AG09319 (cell line): ENCODE measurements around the gene USP10.

ENCODE experiments used
- DNase-seq: peaks from one replicate; pipeline ENCODE4 v3.0.0-alpha.2; 2010; ENCODE audit warnings: low read depth; ENCODE audit errors: extremely low read depth
- CTCF ChIP-seq: IDR thresholded peaks from 2 replicates; pipeline ENCODE4 v1.5.1; 2011; ENCODE audit warnings: low read depth, mild to moderate bottlenecking, inconsistent platforms, low read length, moderate library complexity

Gene USP10

GRCh38 chr16:84738255-84739038 is 38.6 kb downstream of the USP10 start:
- TF ChIP-seq CTCF = peak; percentile 77
- no peak for DNase-seq

- DNase-seq = no peak
- TF ChIP-seq CTCF = no peak
Observed at GRCh38 chr16:84739349-84740124, 39.7 kb downstream of the USP10 start.

- TF ChIP-seq CTCF = no peak
Observed at GRCh38 chr16:84740596-84741116, 40.9 kb downstream of the USP10 start.

GRCh38 chr16:84741340-84741830 is 41.6 kb downstream of the USP10 start:
- no peak for TF ChIP-seq CTCF
- no peak for DNase-seq

More at GRCh38 chr16:84740596-84741116, 40.9 kb downstream of the USP10 start:
- no peak for DNase-seq

- no peak for TF ChIP-seq CTCF
- no peak for DNase-seq
Observed at GRCh38 chr16:84742641-84743092, 42.9 kb downstream of the USP10 start.

- no peak for DNase-seq
- no peak for TF ChIP-seq CTCF
Observed at GRCh38 chr16:84746231-84746630, 46.4 kb downstream of the USP10 start.
